Ascending aorta (tissue), 2 donors: ENCODE results near the gene CDYL. TPM values are rescaled to one million over a fixed set of nuclear protein-coding genes. Genes with fewer than 3 reads are reported as not detected.

Source experiments
- DNase-seq, 2 donors: peaks; one replicate each; pipeline ENCODE4 v3.0.0-alpha.2; 2019; ENCODE audit warnings: low spot score in 2 of 2
- H3K27ac ChIP-seq, 2 donors: fragments of 200-600 bp; sonication (generic); one replicate each; pipeline ENCODE4 v1.5.1; 2016 to 2017; ENCODE audit warnings: mild to moderate bottlenecking in 1 of 2
- H3K27me3 ChIP-seq: fragments of 200-600 bp; sonication (generic); one replicate; pipeline ENCODE4 v1.5.1; 2017
- H3K36me3 ChIP-seq, 2 donors: fragments of 200-600 bp; sonication (generic); one replicate each; pipeline ENCODE4 v1.5.1; 2016
- H3K4me1 ChIP-seq, 2 donors: fragments of 200-600 bp; sonication (generic); one replicate each; pipeline ENCODE4 v1.5.1; 2016 to 2017; ENCODE audit warnings: mild to moderate bottlenecking in 1 of 2
- H3K4me3 ChIP-seq, 2 donors: fragments of 200-600 bp; sonication (generic); one replicate each; pipeline ENCODE4 v1.5.1; 2016 to 2017; ENCODE audit warnings: mild to moderate bottlenecking in 1 of 2
- H3K9me3 ChIP-seq, 2 donors: fragments of 200-600 bp; sonication (generic); one replicate each; pipeline ENCODE4 v1.5.1; 2016
- CTCF ChIP-seq, 3 experiments: fragments of 200-600 bp in 2 of 3; fragments of 450-650 bp in 1 of 3; sonication (generic) in 2 of 3; IDR thresholded peaks; one replicate each; pipeline ENCODE4 v1.5.1; 2016 to 2019; ENCODE audit warnings: antibody characterized with exemption in 3 of 3, mild to moderate bottlenecking in 1 of 3, moderate library complexity in 1 of 3
- intact Hi-C: fragments of 100-400 bp; cut with DNase I; formaldehyde crosslinking; loops from one replicate; pipeline ENCODE4 v1.15.1; 2023
- total RNA-seq: library from RNA; depleted of rRNA; stranded (reverse); fragments of >200 nt; gene quantifications from one replicate; pipeline ENCODE4 v1.1.0, GENCODE V29; 2016

Gene CDYL
- total RNA-seq, 1 donor from 2014 or later, result 73.7 TPM

GRCh38 chr6:4812068-4812467, 35.9 kb downstream of the CDYL start:
- Histone ChIP-seq H3K4me1 (peaks cover 0 to 14% of the 10 kb centered on the region in 2 donors), H3K4me3 (no peak overlapping the region), H3K36me3 (no peaks in the 10 kb centered on the region), H3K27me3 (no peaks in the 10 kb centered on the region), H3K9me3 (no peaks in the 10 kb centered on the region), H3K27ac (no peak overlapping the region)
- intact Hi-C loops, result no loop called here
- TF ChIP-seq CTCF (IDR thresholded peaks at IDR 0.05), result no peak
- DNase-seq, result no peak

- TF ChIP-seq CTCF (IDR thresholded peaks at IDR 0.05), result no peak
- peaks cover 0 to 17% of the 10 kb centered on the region in 2 donors for H3K4me1 ChIP-seq
- H3K27ac ChIP-seq, result no peak overlapping the region
- no peaks in the 10 kb centered on the region for H3K27me3 ChIP-seq
- no peaks in the 10 kb centered on the region for H3K36me3 ChIP-seq
- DNase-seq, result no peak
- intact Hi-C loops, result no loop called here
- no peaks in the 10 kb centered on the region for H3K9me3 ChIP-seq
- H3K4me3 ChIP-seq, result no peak overlapping the region
Observed at GRCh38 chr6:4813055-4813454, 36.9 kb downstream of the CDYL start.

GRCh38 chr6:4814212-4814611, 38.0 kb downstream of the CDYL start:
- no peak for TF ChIP-seq CTCF (IDR thresholded peaks at IDR 0.05)
- intact Hi-C loops, result no loop called here
- H3K27me3 ChIP-seq, result no peaks in the 10 kb centered on the region
- H3K4me3 ChIP-seq, result no peak overlapping the region
- no peaks in the 10 kb centered on the region for H3K36me3 ChIP-seq
- no peaks in the 10 kb centered on the region for H3K9me3 ChIP-seq
- no peak overlapping the region for H3K27ac ChIP-seq
- no peak for DNase-seq
- H3K4me1 ChIP-seq, result peaks cover 0 to 17% of the 10 kb centered on the region in 2 donors

GRCh38 chr6:4814987-4815386, 38.8 kb downstream of the CDYL start:
- H3K27me3 ChIP-seq, result no peaks in the 10 kb centered on the region
- H3K27ac ChIP-seq, result no peak overlapping the region
- H3K9me3 ChIP-seq, result no peaks in the 10 kb centered on the region
- H3K4me1 ChIP-seq, result peaks cover 0 to 17% of the 10 kb centered on the region in 2 donors
- intact Hi-C loops, result no loop called here
- TF ChIP-seq CTCF (IDR thresholded peaks at IDR 0.05), result no peak
- H3K36me3 ChIP-seq, result no peaks in the 10 kb centered on the region
- DNase-seq, result no peak
- no peak overlapping the region for H3K4me3 ChIP-seq

GRCh38 chr6:4815584-4815983, 39.4 kb downstream of the CDYL start:
- no peaks in the 10 kb centered on the region for H3K27me3 ChIP-seq
- peaks cover 0 to 17% of the 10 kb centered on the region in 2 donors for H3K4me1 ChIP-seq
- intact Hi-C loops, result no loop called here
- no peak for TF ChIP-seq CTCF (IDR thresholded peaks at IDR 0.05)
- H3K36me3 ChIP-seq, result no peaks in the 10 kb centered on the region
- H3K27ac ChIP-seq, result no peak overlapping the region
- H3K9me3 ChIP-seq, result no peaks in the 10 kb centered on the region
- DNase-seq, result no peak
- no peak overlapping the region for H3K4me3 ChIP-seq

GRCh38 chr6:4816904-4817303, 40.7 kb downstream of the CDYL start:
- no peak overlapping the region for H3K4me3 ChIP-seq
- peaks cover 0 to 14% of the 10 kb centered on the region in 2 donors for H3K4me1 ChIP-seq
- no peak overlapping the region for H3K27ac ChIP-seq
- no peaks in the 10 kb centered on the region for H3K36me3 ChIP-seq
- H3K9me3 ChIP-seq, result no peaks in the 10 kb centered on the region
- no peak for TF ChIP-seq CTCF (IDR thresholded peaks at IDR 0.05)
- intact Hi-C loops, result no loop called here
- no peaks in the 10 kb centered on the region for H3K27me3 ChIP-seq
- DNase-seq, result no peak
